IMR-90 (cell line): ENCODE data around the gene RALGPS2. TPM values are rescaled to one million over a fixed set of nuclear protein-coding genes. Genes with fewer than 3 reads are reported as not detected.
"Not testable (repeated sequence)": the region's sequence is repeated elsewhere in the genome, so short reads cannot be mapped to it uniquely, and the experiment has no call there.

Experiments used
- ATAC-seq: fragments of 200-7000 bp; cut with Tn5 transposase; 2 replicates; pipeline ENCODE4 v1.9.1; 2020; ENCODE audit warnings: low read depth, mild to moderate bottlenecking, moderate library complexity
- BruUV-seq: library from RNA; stranded (reverse); fragments of 400-500 nt; replicated peaks from 2 replicates; lab custom pipeline; 2021; lab: Mats Ljungman, UMichigan
- CTCF ChIA-PET: fragments of 300-600 bp; formaldehyde crosslinking; extraction: SDS; loops from one replicate; lab custom pipeline; 2021; ENCODE audit warnings: antibody characterized with exemption; lab: Yijun Ruan, JAX
- POLR2A ChIA-PET: fragments of 300-600 bp; sonication (Branson Sonifier 250); formaldehyde crosslinking; loops from one replicate; lab custom pipeline; 2022; ENCODE audit warnings: antibody characterized with exemption; ENCODE audit not compliant: unreplicated experiment; lab: Charles Lee
- DNase-seq: peaks from one replicate; pipeline ENCODE4 v3.0.0; 2013
- H2AFZ ChIP-seq: replicated peaks from 2 replicates; pipeline ENCODE3; 2013; ENCODE audit warnings: low read length, mild to moderate bottlenecking; ENCODE audit not compliant: poor library complexity
- H2AK5ac ChIP-seq: 2 replicates; pipeline ENCODE4 v1.6.1; 2013; ENCODE audit warnings: low read depth, low read length, inconsistent platforms
- H2AK9ac ChIP-seq: replicated peaks from 2 replicates; pipeline ENCODE3; 2013; ENCODE audit warnings: mild to moderate bottlenecking, low read depth, low read length, moderate library complexity; ENCODE audit not compliant: poor library complexity
- H2BK120ac ChIP-seq: 2 replicates; pipeline ENCODE4 v1.6.1; 2013; ENCODE audit warnings: low read depth, low read length, inconsistent platforms
- H2BK15ac ChIP-seq: 3 replicates; pipeline ENCODE4 v1.6.1; 2013; ENCODE audit warnings: low read depth, low read length, inconsistent platforms
- H2BK20ac ChIP-seq: 2 replicates; pipeline ENCODE4 v1.6.1; 2013; ENCODE audit warnings: low read depth, mild to moderate bottlenecking, inconsistent platforms, low read length, moderate library complexity
- H2BK5ac ChIP-seq: 2 replicates; pipeline ENCODE4 v1.6.1; 2013; ENCODE audit warnings: mild to moderate bottlenecking, low read depth, low read length, inconsistent platforms; ENCODE audit not compliant: poor library complexity, severe bottlenecking
- H3K14ac ChIP-seq: replicated peaks from 2 replicates; pipeline ENCODE4 v1.6.1; 2013; ENCODE audit warnings: low read depth, low read length, inconsistent platforms
- H3K18ac ChIP-seq: 2 replicates; pipeline ENCODE4 v1.6.1; 2013; ENCODE audit warnings: low read depth, low read length, control low read depth
- H3K23ac ChIP-seq: 2 replicates; pipeline ENCODE4 v1.6.1; 2013; ENCODE audit warnings: low read depth, low read length, inconsistent platforms
- H3K27ac ChIP-seq: 2 replicates; pipeline ENCODE4 v1.5.1; 2013; ENCODE audit warnings: mild to moderate bottlenecking, control low read depth, low read length; ENCODE audit not compliant: insufficient read depth
- H3K27me3 ChIP-seq: 2 replicates; pipeline ENCODE4 v1.6.1; 2013; ENCODE audit warnings: low read length; ENCODE audit not compliant: control insufficient read depth, insufficient read depth
- H3K36me3 ChIP-seq: 2 replicates; pipeline ENCODE4 v1.6.1; 2013; ENCODE audit warnings: low read length, mixed read lengths; ENCODE audit not compliant: control insufficient read depth, insufficient read depth
- H3K4ac ChIP-seq: 2 replicates; pipeline ENCODE4 v1.6.1; 2013; ENCODE audit warnings: low read depth, low read length, inconsistent platforms
- H3K4me1 ChIP-seq: 2 replicates; pipeline ENCODE4 v1.6.1; 2013; ENCODE audit warnings: low read length, mixed read lengths; ENCODE audit not compliant: control insufficient read depth, insufficient read depth
- H3K4me2 ChIP-seq: 2 replicates; pipeline ENCODE4 v1.6.1; 2013; ENCODE audit warnings: low read depth, mild to moderate bottlenecking, control low read depth, low read length, moderate library complexity
- H3K4me3 ChIP-seq: 2 replicates; pipeline ENCODE4 v1.5.1; 2013; ENCODE audit warnings: low read depth, mild to moderate bottlenecking, control low read depth, low read length, moderate library complexity; ENCODE audit not compliant: insufficient read depth
- H3K56ac ChIP-seq: 2 replicates; pipeline ENCODE4 v1.6.1; 2013; ENCODE audit warnings: low read length, inconsistent platforms; ENCODE audit not compliant: insufficient read depth; ENCODE audit errors: extremely low read depth
- H3K79me1 ChIP-seq, 2 experiments: 2 replicates each; pipeline ENCODE4 v1.6.1; 2013; ENCODE audit warnings: low read length in 2 of 2, inconsistent platforms in 1 of 2, low read depth in 1 of 2
- H3K9ac ChIP-seq: 2 replicates; pipeline ENCODE4 v1.6.1; 2013; ENCODE audit warnings: low read depth, low read length, control low read depth
- H3K9me1 ChIP-seq: 2 replicates; pipeline ENCODE4 v1.6.1; 2013; ENCODE audit warnings: low read length, inconsistent platforms; ENCODE audit not compliant: insufficient read depth
- H3K9me3 ChIP-seq: 2 replicates; pipeline ENCODE4 v1.6.1; 2013; ENCODE audit warnings: low read length; ENCODE audit not compliant: control insufficient read depth, insufficient read depth
- H4K20me1 ChIP-seq: 2 replicates; pipeline ENCODE4 v1.6.1; 2013; ENCODE audit warnings: low read length, inconsistent platforms; ENCODE audit not compliant: insufficient read depth
- H4K5ac ChIP-seq: 2 replicates; pipeline ENCODE4 v1.6.1; 2013; ENCODE audit warnings: mild to moderate bottlenecking, low read depth, low read length, control low read depth
- H4K8ac ChIP-seq, 2 experiments: 2 replicates each; pipeline ENCODE4 v1.6.1; 2013; ENCODE audit warnings: low read depth in 2 of 2, low read length in 2 of 2, control low read depth in 1 of 2, inconsistent platforms in 1 of 2
- H4K91ac ChIP-seq: 2 replicates; pipeline ENCODE4 v1.6.1; 2013; ENCODE audit warnings: low read depth, low read length, inconsistent platforms; ENCODE audit not compliant: insufficient read depth
- WGBS, 2 experiments: methylation state at CpG; one replicate each; pipeline versions ENCODE4 v1.1.5 to v1.1.7; 2013; ENCODE audit warnings: missing lambda C conversion rate in 2 of 2; ENCODE audit not compliant: insufficient read length in 1 of 2; ENCODE audit errors: extremely low coverage in 2 of 2; 5-methylcytosine and 5-hydroxymethylcytosine counted together
- dilution Hi-C: fragments of 300-500 bp; cut with HindIII; formaldehyde crosslinking; loops from one replicate; pipeline ENCODE4 v1.14.3; 2018; ENCODE audit warnings: low sequenced_read_pairs; ENCODE audit not compliant: unreplicated experiment
- in situ Hi-C: fragments of 300-500 bp; cut with MboI; formaldehyde crosslinking; loops from 3 replicates; pipeline ENCODE4 v1.14.3; 2019; ENCODE audit warnings: low sequenced_read_pairs, inconsistent platforms, mixed read lengths
- intact Hi-C: fragments of 100-400 bp; cut with micrococcal nuclease; formaldehyde crosslinking; loops from 2 replicates; pipeline ENCODE4 v1.10.0; 2022
- polyA plus RNA-seq, 3 experiments: library from polyadenylated mRNA; depleted of rRNA; stranded (reverse); fragments of >200 nt; gene quantifications; 2 replicates each; pipeline ENCODE4 v1.2.3, GENCODE V29; 2012; ENCODE audit warnings: low replicate concordance in 1 of 3
- total RNA-seq: library from RNA; depleted of rRNA; stranded (reverse); fragments of >200 nt; gene quantifications from 2 replicates; pipeline ENCODE4 v1.2.3, GENCODE V29; 2012

RALGPS2 gene
- total and polyA plus RNA-seq, 2 of the 4 experiments (the other 2 are of a cell fraction) = 13.8 to 148 TPM

GRCh38 chr1:178847919-178848318, 122.9 kb downstream of the RALGPS2 start:
- BruUV-seq, H3K27ac ChIP-seq, H2BK15ac ChIP-seq, H3K4me2 ChIP-seq, H3K14ac ChIP-seq, H2AK5ac ChIP-seq, H3K79me1 ChIP-seq, H3K4me3 ChIP-seq, H2BK120ac ChIP-seq, H4K8ac ChIP-seq, H3K4me1 ChIP-seq, ATAC-seq, H3K9ac ChIP-seq, H4K5ac ChIP-seq, H4K20me1 ChIP-seq, POLR2A ChIA-PET, dilution Hi-C loops, in situ Hi-C loops, H3K9me1 ChIP-seq, H2BK20ac ChIP-seq, H4K91ac ChIP-seq, H3K27me3 ChIP-seq, H3K4ac ChIP-seq, H3K18ac ChIP-seq, H3K9me3 ChIP-seq, H2BK5ac ChIP-seq, H2AK9ac ChIP-seq, DNase-seq, H2AFZ ChIP-seq, H3K23ac ChIP-seq, H3K56ac ChIP-seq: not testable (repeated sequence)
- WGBS, 2 experiments = no CpG with 5 or more reads among the region's 1 CpG
- H3K36me3 ChIP-seq = peaks cover 11% of the 10 kb centered on the region
- intact Hi-C loops = loop anchor here (5.0 kb wide), 1 partner anchor 36 kb away; no protein-coding TSS in a partner anchor
- CTCF ChIA-PET = interaction anchor here (0.6 kb wide), 1 partner anchor 64 kb away, joined by 4 read pairs; no protein-coding TSS in a partner anchor
